Breast epithelium (tissue), 4 donors: ENCODE measurements around the gene ST3GAL6. TPM values are rescaled to one million over a fixed set of nuclear protein-coding genes. Genes with fewer than 3 reads are reported as not detected.

Source experiments
- DNase-seq, 2 donors: peaks; one replicate each; pipeline ENCODE4 v3.0.0-alpha.2; 2019; ENCODE audit warnings: low spot score in 2 of 2
- H3K27ac ChIP-seq, 2 donors: fragments of 200-600 bp; sonication (generic) in 1 of 2; one replicate each; pipeline ENCODE4 v1.5.1; 2016 to 2019; ENCODE audit warnings: mild to moderate bottlenecking in 1 of 2
- H3K27me3 ChIP-seq, 2 donors: fragments of 200-600 bp; sonication (generic) in 1 of 2; one replicate each; pipeline versions ENCODE4 v1.5.1 to v1.6.0; 2017 to 2019; ENCODE audit warnings: control low read depth in 1 of 2, mild to moderate bottlenecking in 1 of 2
- H3K36me3 ChIP-seq: fragments of 200-600 bp; one replicate; pipeline ENCODE4 v1.5.1; 2019
- H3K4me1 ChIP-seq, 2 donors: fragments of 200-600 bp; sonication (generic); one replicate each; pipeline ENCODE4 v1.5.1; 2016 to 2019; ENCODE audit warnings: control low read depth in 1 of 2
- H3K4me3 ChIP-seq, 3 donors: fragments of 200-600 bp; sonication (generic); 1 replicate in 2 of 3; 2 replicates in 1 of 3; pipeline ENCODE4 v1.5.1; 2016 to 2019; ENCODE audit warnings: mild to moderate bottlenecking in 3 of 3, moderate library complexity in 2 of 3
- H3K9me3 ChIP-seq, 2 donors: fragments of 200-600 bp; sonication (generic) in 1 of 2; one replicate each; pipeline ENCODE4 v1.5.1; 2016 to 2019; ENCODE audit warnings: control low read depth in 1 of 2
- CTCF ChIP-seq, 3 donors: fragments of 450-650 bp; IDR thresholded peaks; one replicate each; pipeline ENCODE4 v1.5.1; 2016 to 2017; ENCODE audit warnings: antibody characterized with exemption in 3 of 3, mild to moderate bottlenecking in 3 of 3, moderate library complexity in 3 of 3
- POLR2A ChIP-seq: fragments of 450-650 bp; IDR thresholded peaks from one replicate; pipeline ENCODE4 v1.6.1; 2016; ENCODE audit warnings: antibody characterized with exemption, mild to moderate bottlenecking, moderate library complexity
- POLR2AphosphoS5 ChIP-seq, 3 donors: sonication (generic); formaldehyde crosslinking; IDR thresholded peaks; one replicate each; pipeline ENCODE4 v1.6.1; 2017; ENCODE audit warnings: antibody characterized with exemption in 3 of 3
- intact Hi-C: fragments of 100-400 bp; cut with DNase I; formaldehyde crosslinking; loops from one replicate; pipeline ENCODE4 v1.15.1; 2023; ENCODE audit warnings: low total_unique reads
- total RNA-seq, 3 donors: library from RNA; depleted of rRNA; stranded (reverse); fragments of >200 nt; gene quantifications; one replicate each; pipeline ENCODE4 v1.1.0, GENCODE V29; 2016

The ST3GAL6 gene
- total RNA-seq, 3 donors from 2014 or later, result 16.1 to 52.6 (median 22.1) TPM

- Histone ChIP-seq H3K27me3 (no peaks in the 10 kb centered on the region), H3K4me1 (no peaks in the 10 kb centered on the region), H3K4me3 (no peak overlapping the region), H3K9me3 (no peaks in the 10 kb centered on the region), H3K27ac (no peak overlapping the region), H3K36me3 (no peaks in the 10 kb centered on the region)
- intact Hi-C loops, result loop anchor here (10.0 kb wide), 1 partner anchor 54 kb away; no protein-coding TSS in a partner anchor
- TF ChIP-seq POLR2A (no peak), POLR2AphosphoS5 (IDR thresholded peaks at IDR 0.05) (no peak)
- no peak for DNase-seq
Measured at GRCh38 chr3:98750276-98750919, 12.7 kb upstream of the ST3GAL6 start.

DNA sequence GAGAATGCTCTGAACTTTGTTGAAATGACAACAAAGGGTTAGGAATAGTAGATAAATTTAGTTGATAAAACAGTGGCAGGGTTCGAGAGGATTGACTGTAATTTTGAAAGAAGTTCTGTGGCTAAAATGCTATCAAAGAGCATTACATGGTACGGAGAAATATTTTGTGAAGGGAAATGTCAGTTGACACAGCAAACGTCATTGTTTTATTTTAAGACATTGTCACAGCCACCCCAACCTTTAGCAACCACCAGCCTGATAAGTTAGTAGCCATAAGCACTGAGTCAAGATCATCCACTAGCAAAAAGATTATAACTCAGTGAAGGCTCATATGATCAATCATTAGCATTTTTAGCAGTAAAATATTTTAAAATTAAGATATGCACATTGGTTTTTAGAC, 8.7 kb upstream of the ST3GAL6 start:
- no peaks in the 10 kb centered on the region for H3K27me3 ChIP-seq
- H3K27ac ChIP-seq, result no peak overlapping the region
- H3K36me3 ChIP-seq, result no peaks in the 10 kb centered on the region
- no peaks in the 10 kb centered on the region for H3K4me1 ChIP-seq
- H3K4me3 ChIP-seq, result no peak overlapping the region
- TF ChIP-seq CTCF (IDR thresholded peaks at IDR 0.05) (no peak), POLR2A (no peak), POLR2AphosphoS5 (IDR thresholded peaks at IDR 0.05) (no peak)
- intact Hi-C loops, result loop anchor here (10.0 kb wide), 1 partner anchor 50 kb away; no protein-coding TSS in a partner anchor
- no peaks in the 10 kb centered on the region for H3K9me3 ChIP-seq
- DNase-seq, result no peak

DNA sequence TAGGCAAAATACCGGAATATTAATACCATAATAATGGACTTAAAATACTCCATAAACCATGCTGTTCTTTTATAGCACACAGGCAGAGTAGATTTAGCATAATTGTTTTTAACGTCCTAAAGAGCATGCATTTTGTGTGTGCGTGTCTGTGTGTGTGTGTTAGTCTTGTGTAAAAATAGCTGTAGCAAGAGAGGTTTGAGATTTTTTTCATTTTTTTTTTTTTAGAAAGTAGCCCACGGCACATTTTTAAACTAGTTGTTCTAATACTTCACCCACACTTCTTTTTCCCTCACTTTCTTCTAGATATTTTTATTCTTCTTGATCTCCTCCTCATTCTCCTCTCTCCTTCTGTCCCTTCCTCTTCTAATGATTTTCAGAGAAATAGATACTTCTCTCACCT, 7.5 kb upstream of the ST3GAL6 start:
- TF ChIP-seq POLR2AphosphoS5 (IDR thresholded peaks at IDR 0.05) (no peak), POLR2A (no peak), CTCF (IDR thresholded peaks at IDR 0.05) (no peak)
- H3K4me1 ChIP-seq, result no peaks in the 10 kb centered on the region
- DNase-seq, result no peak
- H3K9me3 ChIP-seq, result no peaks in the 10 kb centered on the region
- intact Hi-C loops, result loop anchor here (10.0 kb wide), 1 partner anchor 49 kb away; no protein-coding TSS in a partner anchor
- no peak overlapping the region for H3K4me3 ChIP-seq
- no peak overlapping the region for H3K27ac ChIP-seq
- no peaks in the 10 kb centered on the region for H3K27me3 ChIP-seq
- H3K36me3 ChIP-seq, result no peaks in the 10 kb centered on the region

DNA sequence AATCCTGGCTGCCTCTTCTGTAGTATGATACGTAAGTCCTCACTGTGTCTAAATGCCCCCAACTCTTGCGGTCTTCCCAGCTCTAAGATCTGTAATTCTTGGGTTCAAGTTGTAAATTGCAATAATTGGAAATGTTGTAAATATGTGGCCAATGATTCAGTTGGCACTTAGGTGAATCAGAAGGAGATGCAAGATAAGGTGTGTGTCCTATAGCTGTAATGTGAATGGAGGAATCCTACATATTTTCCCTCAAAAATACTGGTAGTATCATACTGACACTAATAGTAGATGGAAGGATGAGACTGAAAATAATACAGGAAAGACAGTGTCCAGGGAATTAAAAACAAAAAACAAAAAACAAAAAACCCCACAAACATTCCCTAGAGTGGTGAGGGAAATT, 3.5 kb upstream of the ST3GAL6 start:
- no peaks in the 10 kb centered on the region for H3K9me3 ChIP-seq
- no peaks in the 10 kb centered on the region for H3K36me3 ChIP-seq
- no peak for DNase-seq
- no peaks in the 10 kb centered on the region for H3K4me1 ChIP-seq
- H3K27ac ChIP-seq, result no peak overlapping the region
- intact Hi-C loops, result loop anchor here (10.0 kb wide), 1 partner anchor 45 kb away; no protein-coding TSS in a partner anchor
- H3K27me3 ChIP-seq, result no peaks in the 10 kb centered on the region
- no peak overlapping the region for H3K4me3 ChIP-seq
- TF ChIP-seq POLR2AphosphoS5 (IDR thresholded peaks at IDR 0.05), result no peak
- no peak for TF ChIP-seq CTCF (IDR thresholded peaks at IDR 0.05)
- TF ChIP-seq POLR2A, result no peak

DNA sequence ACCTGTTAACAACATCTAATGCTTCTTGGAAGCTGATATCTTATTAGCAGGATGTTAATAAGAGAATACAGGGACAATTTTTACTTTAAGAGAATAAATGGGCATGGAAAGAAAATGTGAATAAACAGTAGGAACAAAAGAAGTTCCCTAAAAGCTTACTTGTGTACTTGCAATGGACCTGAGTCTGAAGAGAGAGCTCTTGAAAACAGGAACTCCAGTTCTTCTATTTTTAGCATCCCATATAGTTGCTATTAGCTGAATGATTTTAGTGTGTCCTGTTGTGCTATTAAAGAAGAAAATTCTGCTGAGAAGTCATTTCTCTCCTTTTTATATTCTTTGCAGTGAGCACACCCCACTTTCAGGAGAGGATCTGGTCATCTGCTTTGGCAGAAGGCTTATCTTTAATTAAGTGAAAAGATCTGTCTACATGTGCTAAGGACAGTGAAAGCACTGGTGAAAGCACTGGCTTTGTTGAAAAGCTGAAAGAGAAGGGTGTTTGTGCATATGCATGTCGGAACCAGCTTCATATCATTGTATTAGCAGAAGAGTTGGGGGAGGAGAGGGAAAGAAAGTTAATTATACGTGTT, 1.4 kb upstream of the ST3GAL6 start:
- no peaks in the 10 kb centered on the region for H3K27me3 ChIP-seq
- TF ChIP-seq POLR2AphosphoS5 (IDR thresholded peaks at IDR 0.05) (no peak), POLR2A (no peak)
- no peaks in the 10 kb centered on the region for H3K36me3 ChIP-seq
- no peak overlapping the region for H3K27ac ChIP-seq
- no peak overlapping the region for H3K4me3 ChIP-seq
- DNase-seq, result no peak
- H3K4me1 ChIP-seq, result no peaks in the 10 kb centered on the region
- intact Hi-C loops, result no loop called here
- H3K9me3 ChIP-seq, result no peaks in the 10 kb centered on the region

- DNase-seq, result no peak
- Histone ChIP-seq H3K9me3 (no peaks in the 10 kb centered on the region), H3K27me3 (no peaks in the 10 kb centered on the region), H3K4me1 (no peaks in the 10 kb centered on the region), H3K36me3 (no peaks in the 10 kb centered on the region), H3K4me3 (no peak overlapping the region), H3K27ac (no peak overlapping the region)
- no peak for TF ChIP-seq POLR2AphosphoS5 (IDR thresholded peaks at IDR 0.05)
- TF ChIP-seq POLR2A, result no peak
- TF ChIP-seq CTCF (IDR thresholded peaks at IDR 0.05), result no peak
- intact Hi-C loops, result no loop called here
Measured at GRCh38 chr3:98763819-98764418, 779 bp downstream of the ST3GAL6 start.
